Uterus (tissue), 2 donors: ENCODE results near the gene SSC4D.
"Not testable (repeated sequence)": the region's sequence is repeated elsewhere in the genome, so short reads cannot be mapped to it uniquely, and the experiment has no call there.

Experiments used
- CTCF ChIP-seq, 4 experiments: fragments of 200-600 bp in 2 of 4; fragments of 450-650 bp in 2 of 4; sonication (generic) in 2 of 4; IDR thresholded peaks; one replicate each; pipeline ENCODE4 v1.5.1; 2016 to 2019; ENCODE audit warnings: antibody characterized with exemption in 4 of 4, mild to moderate bottlenecking in 2 of 4, moderate library complexity in 1 of 4
- POLR2A ChIP-seq, 2 donors: fragments of 450-650 bp; IDR thresholded peaks; one replicate each; pipeline ENCODE4 v1.6.1; 2016; ENCODE audit warnings: antibody characterized with exemption in 2 of 2, mild to moderate bottlenecking in 1 of 2, moderate library complexity in 1 of 2

- not testable (repeated sequence) for TF ChIP-seq CTCF, POLR2A (IDR thresholded peaks at IDR 0.05)
These were observed 6.4 kb downstream of the SSC4D start for GRCh38 chr7:76403097-76403496.
